Measurements from ENCODE around the gene CENPX. TPM values are rescaled to one million over a fixed set of nuclear protein-coding genes. Genes with fewer than 3 reads are reported as not detected.

The CENPX gene
- polyA plus RNA-seq (2012; ENCODE audit: insufficient read depth, insufficient read length): 178 TPM

DNA sequence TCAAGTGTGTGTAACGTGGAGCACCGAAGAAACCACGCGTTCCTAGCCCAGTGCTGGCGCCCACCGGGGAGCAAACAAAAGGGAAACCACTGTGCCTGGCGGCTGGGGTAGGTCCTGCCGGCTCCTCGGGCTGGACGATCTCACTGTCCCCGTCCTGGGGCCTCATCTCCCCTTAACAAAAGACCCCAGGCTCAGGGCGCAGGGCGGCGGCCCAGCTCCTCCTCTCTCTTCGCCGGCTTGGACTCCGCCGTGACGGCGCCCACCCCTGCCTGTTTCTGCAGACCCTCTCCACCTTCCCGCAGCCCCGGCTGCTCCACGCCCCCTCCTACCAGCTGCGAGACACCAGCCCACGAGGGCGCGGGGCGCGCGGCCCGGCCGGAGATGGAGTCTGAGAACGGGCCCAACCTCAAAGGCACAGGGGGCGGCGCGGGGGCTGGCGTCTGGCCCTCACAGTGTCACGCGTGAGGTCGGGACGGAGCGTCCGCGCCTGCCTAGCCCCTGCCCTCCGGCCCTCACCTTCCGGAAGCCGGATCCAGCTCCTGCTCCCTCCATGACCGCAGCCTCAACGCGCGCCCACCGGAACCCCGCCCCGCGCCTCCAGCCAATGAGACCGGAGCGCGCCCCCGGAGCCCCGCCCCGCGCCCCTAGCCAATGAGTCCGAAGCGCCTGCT lies at the start of gene CENPX:
Gene CENPX (minus strand): TSS at position 569 of the 671 bp plus-strand sequence. CDS start 17 bp downstream, at position 552.
- no peak for DNase-seq (ENCODE audit: low read depth, low spot score)
- H3K4me3 ChIP-seq (ENCODE audit: low read length): peak within 1 kb of the TSS; percentile 84

DNA sequence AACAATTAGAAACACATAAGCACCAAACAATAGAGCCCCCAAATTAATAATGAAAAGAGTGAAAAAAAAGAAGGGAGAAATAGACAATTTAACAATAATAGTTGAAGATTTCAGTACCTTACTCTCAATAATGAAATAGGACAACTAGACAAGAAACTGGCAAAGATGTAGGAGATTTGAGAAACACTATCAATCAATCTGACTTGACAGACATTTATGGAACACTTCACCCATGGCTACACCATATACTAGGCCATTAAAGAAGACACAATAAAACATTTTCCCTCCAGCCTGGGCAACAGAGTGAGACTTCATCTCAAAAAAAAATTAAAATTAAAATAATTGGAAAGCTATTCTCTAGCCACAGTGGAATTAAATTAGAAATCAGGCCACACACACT lies 47.9 kb upstream of the CENPX start:
- no peak for DNase-seq (ENCODE audit: low read depth, low spot score)
- no peak overlapping the region for H3K4me3 ChIP-seq (ENCODE audit: low read length)

DNA sequence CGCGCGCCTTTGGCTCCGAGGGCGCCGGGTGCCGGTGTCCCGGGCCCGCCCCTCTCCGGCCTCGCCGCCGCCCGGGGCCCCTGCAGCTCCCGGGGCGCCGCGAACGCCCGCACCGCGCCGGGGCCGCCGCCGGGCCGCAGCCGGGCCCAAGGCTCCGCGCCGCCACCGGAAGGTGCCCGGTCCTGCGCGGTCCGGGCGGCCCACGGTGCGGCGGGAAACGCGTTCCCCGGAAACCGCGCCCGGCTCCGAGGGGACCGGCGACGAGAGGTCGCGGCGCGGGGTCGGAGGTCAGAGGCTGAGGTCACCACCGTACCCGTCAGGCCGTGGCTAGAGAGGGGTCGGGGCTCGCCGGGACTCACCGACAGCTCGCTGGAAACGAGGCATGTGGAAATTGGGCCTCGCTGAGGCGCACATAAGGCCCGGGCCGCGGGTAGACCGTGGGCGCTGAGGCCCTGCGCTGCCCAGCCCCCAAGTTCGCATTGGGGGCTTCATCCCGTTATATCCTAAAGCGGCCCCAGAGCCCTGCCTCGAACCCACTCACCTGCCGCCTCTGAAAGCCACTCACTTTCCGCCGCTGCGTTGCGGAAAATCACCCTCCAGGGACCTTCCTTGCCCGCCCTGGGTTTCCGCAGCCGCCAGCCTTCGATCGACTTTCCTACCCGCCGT lies 43.1 kb upstream of the CENPX start, which contains the start of gene DUS1L:
Gene DUS1L (minus strand): TSS at position 167 of the 666 bp plus-strand sequence. CDS start 745 bp downstream, outside the sequence.
- DNase-seq (ENCODE audit: low read depth, low spot score): peak; percentile 41
- H3K4me3 ChIP-seq (ENCODE audit: low read length): peak within 1 kb of the TSS; percentile 84

DNA sequence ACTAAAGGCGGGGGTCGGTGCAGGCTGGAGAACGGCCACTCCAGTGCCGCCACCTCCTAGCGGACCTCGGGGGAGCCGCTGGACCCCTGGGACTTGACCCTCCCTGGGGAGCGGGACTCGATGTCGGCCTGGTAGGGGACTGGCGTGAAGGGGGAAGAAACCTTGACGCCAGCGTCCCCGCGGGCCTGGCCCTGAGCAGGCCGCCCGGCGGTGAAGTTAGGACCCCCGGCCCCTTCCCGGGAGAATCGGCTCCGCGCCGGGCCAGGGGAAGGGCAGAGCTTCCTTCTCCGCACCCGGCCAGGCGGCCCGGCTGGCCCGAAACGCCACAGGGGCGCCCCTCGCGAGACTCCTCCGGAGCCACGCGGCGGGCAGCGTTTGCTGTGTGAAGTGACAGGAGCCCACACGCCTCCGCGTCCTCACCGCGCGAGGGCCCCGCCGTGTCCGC lies 42.5 kb upstream of the CENPX start:
- H3K4me3 ChIP-seq (ENCODE audit: low read length): peak overlapping the region; percentile 84
- DNase-seq (ENCODE audit: low read depth, low spot score): no peak

DNA sequence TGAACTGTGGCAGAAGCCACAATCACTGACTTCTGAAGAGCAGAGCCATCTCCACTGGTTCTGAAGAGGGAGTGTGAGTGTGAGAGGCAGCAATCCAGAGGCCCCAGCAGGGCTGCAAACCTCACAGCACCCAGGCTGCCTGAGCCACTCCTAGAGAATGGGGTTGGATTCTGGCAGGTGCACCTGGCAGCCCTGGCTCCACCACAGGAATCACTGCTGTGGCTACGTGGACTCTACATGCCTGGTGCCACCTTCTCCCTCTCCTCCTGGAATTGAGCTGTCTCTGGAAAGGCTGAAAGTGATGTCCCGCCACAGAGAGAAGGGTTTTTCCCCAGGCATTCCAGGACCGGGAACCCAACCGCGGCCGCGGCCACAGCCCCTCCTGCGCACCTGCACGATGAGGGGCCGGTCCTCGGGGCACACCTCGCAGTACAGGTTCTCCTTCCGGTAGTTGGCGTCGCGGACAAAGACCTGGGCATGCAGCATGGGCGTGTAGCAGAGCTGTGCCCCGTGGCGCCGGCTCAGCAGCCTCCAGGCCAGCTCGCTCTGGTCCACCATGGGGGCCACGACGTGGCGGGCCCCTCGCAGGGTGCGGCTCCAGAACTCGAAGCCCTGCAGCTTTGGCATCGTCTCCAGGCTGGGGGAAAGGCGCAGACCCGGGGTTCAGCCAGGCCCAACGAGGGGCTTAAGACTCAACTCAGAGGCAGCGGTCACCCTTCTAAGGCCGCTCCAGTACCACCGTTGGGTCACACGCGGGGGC lies 41.9 kb upstream of the CENPX start:
- peak overlapping the region; percentile 84 for H3K4me3 ChIP-seq (ENCODE audit: low read length)
- no peak for DNase-seq (ENCODE audit: low read depth, low spot score)

DNA sequence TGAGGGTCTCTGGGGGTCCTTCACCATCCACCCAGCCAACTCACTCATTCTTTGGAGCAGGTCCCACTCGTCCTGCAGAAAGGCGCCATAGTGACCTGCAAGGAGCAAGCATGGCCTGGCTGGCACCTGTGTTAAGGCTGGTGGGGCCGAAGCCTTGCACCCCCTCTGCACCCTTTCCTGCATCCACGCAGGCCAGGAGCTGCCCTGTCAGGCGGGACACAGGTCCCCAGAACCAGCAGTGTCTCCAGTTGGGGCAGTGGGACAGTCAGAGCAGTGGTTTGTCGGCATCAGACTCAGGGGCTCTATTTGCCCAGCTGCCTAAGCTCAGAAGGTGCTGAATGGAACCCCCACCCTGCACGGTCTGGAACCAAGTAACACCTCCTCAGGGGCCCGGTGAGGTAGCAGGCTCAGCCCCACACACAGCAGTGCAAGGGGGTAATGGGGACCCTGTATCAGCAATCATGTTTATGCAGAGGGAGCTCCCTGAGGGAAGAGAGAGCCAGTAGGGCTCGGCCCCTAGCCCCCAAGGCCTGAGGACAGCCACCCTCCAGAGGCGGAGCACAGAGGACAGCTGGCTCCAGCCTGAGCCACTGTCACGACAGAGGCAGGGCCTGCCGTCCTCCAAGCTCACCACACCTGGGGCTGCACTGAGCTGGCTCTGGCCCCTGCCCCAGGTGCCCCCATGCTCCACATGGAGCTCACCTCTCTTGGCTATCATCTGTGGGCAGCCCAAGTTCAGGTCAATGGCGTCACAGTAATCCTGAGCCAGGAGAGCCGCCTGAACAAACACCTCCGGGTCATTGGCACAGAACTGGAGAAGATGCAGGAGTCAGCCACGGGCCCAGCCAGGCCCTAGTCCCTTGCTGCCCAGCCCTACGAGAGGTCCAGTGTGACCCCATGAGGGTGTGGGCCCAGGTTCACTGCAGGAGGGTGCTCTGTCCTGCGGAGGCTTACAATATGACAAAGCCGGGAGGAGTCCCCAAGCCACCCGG lies 41.0 kb upstream of the CENPX start:
- no peak for DNase-seq (ENCODE audit: low read depth, low spot score)
- peak overlapping the region; percentile 84 for H3K4me3 ChIP-seq (ENCODE audit: low read length)

DNA sequence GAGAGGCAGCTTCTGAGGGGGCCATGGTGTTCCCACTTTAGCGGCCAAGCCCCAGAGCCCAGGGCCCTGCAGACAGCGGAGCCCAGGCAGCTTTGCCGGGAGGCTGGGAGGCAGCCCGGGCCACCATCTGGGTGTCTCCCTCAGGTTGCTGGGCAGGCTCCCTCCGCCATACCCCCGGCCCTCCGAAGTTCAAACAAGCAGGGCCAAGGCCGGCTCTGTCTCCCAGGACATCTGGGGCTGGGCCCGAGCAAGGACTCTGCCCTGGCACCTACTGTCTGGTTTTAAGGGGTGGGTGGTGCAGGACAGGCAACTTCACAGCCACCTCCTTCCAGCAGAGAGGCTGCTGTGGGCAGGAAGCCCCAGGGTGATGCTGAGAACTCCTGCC lies 40.3 kb upstream of the CENPX start:
- no peak for DNase-seq (ENCODE audit: low read depth, low spot score)
- H3K4me3 ChIP-seq (ENCODE audit: low read length): no peak overlapping the region

DNA sequence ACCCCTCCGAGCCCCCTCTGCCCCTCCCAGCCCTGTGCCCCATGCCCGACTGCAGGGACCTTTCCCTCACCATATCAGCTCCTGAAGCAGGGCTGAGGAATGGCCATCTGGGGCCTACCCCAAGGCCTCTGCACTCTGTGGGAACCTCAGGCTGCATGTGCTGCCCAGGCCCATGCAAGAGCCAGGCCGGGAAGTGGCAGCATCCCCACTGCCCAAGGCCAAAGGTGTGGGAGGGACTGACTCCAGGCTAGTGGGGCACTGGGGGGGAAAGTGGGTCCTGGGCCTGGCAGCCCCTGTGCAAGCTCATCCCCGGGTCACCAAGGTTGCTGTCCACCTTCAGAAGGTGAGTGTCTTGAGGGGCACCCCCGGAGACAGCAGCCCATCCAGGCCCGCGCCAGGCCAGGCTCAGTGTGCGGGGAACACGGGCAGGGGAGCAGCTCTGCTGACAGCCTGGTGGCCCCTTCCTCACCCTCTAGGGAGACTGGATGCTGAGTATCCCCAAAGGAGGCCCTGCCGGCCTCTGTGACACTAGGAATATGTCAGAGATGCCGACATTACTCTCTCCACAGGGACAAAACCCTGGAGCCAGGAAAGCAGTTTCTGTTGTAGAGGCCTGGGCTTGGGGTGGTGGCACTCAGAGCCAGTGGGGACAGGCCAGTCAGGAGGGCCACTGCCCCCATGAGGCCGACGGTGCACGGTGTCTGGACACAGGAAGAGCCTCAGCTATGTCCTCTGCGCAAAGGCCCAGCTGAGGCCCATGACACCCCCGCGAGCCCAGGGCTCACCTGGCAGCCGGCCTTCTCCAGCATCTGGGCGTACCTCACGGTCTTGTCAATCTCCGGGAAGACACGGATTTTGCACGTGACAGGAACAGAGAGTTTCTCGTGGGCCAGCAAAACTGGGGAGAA lies 39.7 kb upstream of the CENPX start:
- no peak for DNase-seq (ENCODE audit: low read depth, low spot score)
- H3K4me3 ChIP-seq (ENCODE audit: low read length): no peak overlapping the region

DNA sequence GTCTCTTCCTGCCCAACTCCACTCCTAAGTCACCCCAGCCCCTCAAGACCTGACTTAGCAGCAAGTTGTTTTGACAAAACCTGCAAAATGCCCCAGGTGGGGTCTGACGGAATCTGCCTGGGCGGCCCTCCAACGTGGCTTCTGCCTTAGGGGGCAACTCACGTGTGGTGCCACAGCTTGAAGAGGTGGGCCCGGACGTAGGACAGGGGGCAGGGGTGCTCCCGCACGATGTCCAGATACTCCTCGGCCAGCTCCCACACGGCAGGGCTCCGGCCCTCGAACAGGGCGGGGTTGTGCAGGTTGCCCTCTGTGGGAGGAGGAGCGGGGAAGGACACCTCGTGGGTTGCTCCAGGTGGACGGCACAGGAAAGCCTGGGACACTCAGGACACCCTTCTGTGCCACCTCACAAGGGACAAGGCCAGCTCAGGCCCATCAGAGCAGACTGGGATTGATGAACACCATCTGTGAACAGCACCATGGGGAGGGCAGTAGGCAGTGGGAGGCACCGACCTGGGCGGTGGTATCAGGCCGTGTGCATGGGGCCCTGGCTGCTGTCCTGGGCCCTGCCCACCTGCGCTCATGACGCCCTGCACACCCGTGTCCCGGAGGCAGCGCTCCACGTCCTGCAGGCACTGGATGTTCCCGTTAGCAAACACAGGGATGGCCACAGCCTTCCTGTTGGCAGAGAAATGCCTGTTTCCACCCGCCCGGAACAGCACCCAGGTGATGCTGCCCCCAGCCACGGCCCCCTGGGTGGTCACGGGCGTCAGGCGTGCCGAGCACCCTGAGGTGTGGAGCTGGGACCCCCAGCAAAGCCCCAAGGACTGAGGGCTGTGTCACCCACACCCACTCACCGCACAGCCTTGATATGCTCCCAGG lies 38.6 kb upstream of the CENPX start:
- H3K4me3 ChIP-seq (ENCODE audit: low read length): no peak overlapping the region
- no peak for DNase-seq (ENCODE audit: low read depth, low spot score)

DNA sequence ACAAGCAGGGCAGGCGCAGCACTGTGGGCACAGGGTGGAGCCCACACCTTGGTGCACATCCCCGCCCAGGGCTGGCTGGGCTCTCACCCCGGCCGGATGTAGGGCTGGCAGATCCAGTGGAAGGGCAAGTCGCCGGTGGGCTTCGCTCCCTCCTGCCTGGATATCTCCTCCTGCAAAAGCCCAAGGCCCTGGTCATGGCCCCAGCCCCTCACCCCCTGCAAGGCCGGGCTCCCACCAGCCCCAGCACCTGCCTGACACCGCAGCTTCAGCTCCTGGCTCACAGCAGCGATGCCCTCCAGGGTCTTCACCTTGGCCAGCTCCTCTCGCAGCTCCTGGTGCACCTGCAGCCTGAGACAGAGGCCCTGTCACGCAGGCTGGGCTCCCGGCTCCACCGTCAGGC lies 37.9 kb upstream of the CENPX start:
- H3K4me3 ChIP-seq (ENCODE audit: low read length): no peak overlapping the region
- DNase-seq (ENCODE audit: low read depth, low spot score): no peak

DNA sequence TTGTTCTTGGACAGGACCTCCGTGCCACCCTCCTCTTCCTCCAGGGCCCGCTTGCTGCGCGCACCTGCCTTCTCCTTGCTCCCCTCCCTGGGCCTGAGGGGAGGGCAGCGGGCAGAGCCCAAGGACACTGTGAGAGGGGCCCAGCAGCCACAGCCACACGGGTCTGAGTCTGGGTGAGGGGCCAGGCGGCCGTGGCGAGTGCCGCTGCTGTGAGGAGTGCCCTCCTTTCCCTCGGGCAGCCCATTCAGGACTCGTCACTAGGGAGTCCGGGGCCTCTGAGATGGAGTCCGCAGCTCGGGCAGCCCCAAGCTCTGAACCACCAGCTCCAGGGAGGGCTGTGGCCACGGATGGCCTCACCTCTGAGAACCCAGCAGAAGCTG lies 37.3 kb upstream of the CENPX start:
- H3K4me3 ChIP-seq (ENCODE audit: low read length): no peak overlapping the region
- DNase-seq (ENCODE audit: low read depth, low spot score): no peak

DNA sequence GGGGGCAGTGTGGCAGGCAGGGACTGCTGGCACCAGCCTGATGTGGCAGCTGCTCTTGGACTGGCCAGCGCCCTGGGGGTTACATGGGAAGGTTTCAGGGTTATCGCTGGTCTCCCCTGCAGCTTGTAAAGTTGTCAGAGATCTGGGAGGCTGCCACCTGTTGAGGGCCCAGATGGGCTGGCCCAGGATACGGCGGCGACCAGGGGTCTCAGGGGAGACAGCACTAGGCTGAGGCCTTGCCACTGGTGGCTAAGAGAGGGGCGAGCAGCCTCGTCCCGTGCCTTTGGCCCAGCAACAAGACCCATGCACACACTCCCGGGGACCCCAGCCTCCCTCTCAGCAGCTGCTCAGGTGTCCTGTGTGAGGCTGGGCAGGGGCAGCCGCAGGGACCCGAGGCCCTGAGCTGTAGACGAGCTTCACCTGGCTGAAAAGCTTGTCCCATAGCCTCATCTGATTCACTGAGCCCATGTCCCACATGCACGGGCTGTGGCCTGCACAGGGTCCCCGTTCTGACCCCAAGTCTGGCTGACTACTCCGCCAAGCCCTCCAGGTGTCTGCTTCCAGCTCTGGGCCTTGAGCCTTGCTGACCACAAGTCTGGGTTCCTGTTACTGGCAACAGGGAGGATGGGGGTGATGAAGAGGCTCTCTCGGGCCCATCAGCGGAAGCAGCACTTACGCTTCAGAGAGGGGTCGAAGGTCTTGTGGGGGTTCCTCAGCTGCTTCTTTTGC lies 36.8 kb upstream of the CENPX start:
- DNase-seq (ENCODE audit: low read depth, low spot score): no peak
- H3K4me3 ChIP-seq (ENCODE audit: low read length): no peak overlapping the region

DNA sequence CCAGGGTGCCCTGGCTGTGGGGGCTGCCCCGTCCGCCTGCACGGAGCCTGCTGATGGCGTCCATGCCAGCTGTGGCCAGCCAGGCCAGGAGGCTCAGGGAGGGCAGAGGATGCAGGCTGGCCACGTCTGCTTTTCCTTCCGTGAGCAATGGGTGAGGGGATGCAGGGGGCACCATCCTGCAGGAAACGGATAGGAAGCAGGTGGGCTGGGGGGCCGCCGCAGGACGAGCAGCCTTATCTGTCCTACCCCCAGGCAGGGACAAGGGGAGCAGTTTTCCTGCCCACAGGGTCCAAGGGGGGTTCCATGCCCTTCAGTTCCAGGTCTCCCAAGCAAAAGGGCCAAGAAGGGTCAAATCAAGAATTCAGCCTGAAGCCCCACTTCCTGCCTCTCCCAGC lies 36.2 kb upstream of the CENPX start:
- no peak overlapping the region for H3K4me3 ChIP-seq (ENCODE audit: low read length)
- no peak for DNase-seq (ENCODE audit: low read depth, low spot score)

DNA sequence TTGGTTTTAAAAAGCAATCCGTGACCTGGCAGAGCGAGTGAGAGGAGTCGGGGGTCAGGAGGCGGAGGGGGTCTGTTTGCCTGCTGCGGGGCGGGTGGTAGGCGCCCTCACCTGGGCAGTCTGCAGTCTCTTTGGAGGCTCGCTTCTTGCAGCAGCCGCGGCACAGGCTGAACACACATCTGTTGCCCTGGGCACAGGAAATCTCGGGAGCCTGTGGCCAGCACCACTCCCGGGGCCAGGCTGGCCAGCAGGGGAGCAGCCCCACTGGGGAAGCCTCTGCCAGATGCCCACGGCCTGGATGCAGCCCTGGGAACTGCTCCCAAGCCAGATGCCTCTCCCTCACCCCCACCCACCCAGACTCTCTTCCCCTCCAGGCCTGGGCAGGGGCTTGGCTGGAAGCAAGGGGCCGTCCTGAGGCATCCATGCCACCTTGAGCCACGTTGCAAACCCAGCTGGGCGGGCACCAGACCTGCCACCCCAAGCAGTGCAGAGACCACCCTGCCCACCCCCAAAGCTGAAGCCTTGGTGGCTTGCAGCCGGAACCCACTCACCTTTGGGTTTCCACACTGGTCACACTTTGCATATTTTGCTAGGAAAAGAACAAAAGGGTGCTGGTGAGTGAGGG lies 35.7 kb upstream of the CENPX start:
- no peak overlapping the region for H3K4me3 ChIP-seq (ENCODE audit: low read length)
- DNase-seq (ENCODE audit: low read depth, low spot score): no peak

DNA sequence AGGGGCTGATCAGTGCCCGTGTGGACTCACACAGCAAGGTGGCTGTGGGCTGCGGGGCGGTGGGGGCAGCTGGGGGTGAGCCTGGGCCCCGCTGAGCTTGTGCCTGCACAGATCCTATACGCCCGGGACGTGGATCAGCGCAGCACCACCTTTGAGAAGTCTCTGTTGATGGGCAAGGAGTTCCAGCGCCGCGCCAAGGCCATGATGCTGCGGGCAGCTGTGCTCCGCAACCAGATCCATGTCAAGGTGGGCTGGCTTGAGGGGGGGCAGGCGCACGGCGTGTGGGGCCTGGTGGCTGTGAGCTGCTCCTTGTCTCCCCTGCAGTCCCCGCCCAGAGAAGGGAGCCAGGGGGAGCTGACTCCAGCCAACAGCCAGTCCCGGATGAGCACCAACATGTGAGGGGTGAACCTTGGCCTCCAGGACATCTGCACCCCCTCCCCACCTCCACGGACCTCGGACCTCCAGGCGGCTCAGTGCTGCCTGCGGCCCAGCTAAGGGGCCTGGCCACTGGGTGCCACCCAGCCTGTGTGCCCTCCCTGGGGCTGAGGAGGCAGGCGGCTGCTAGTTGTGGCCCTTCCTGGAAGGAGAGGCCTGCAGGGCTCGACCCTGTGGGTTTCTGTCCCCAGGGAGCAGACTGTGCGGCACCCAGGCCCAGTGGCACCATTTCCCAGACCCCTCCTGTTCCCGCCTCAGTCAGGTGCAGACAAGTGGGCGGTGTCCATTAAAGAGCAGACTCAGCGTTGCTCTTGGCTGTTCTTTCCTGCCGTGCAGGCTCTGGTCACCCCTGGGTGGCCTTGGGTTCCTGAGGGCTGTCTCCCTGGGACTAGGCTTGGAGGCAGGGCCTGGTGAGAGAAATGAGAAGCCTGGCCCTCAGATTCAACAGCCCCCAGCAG lies 34.3 kb upstream of the CENPX start:
- DNase-seq (ENCODE audit: low read depth, low spot score): no peak
- no peak overlapping the region for H3K4me3 ChIP-seq (ENCODE audit: low read length)
